GM10266 (cell line): ENCODE measurements around the gene GPR25.
"Not testable (repeated sequence)": the region's sequence is repeated elsewhere in the genome, so short reads cannot be mapped to it uniquely, and the experiment has no call there.

Experiments used
- DNase-seq: peaks from one replicate; pipeline ENCODE4 v3.0.0; 2012; ENCODE audit errors: extremely low spot score
- TF ChIP-seq, protein P1 (sequence below): IDR thresholded peaks from 2 replicates; pipeline ENCODE4 v1.5.1; 2012; ENCODE audit warnings: mild to moderate bottlenecking, low read depth; ENCODE audit not compliant: control insufficient read depth, insufficient read depth; ENCODE audit errors: missing control alignments

Gene GPR25

DNA sequence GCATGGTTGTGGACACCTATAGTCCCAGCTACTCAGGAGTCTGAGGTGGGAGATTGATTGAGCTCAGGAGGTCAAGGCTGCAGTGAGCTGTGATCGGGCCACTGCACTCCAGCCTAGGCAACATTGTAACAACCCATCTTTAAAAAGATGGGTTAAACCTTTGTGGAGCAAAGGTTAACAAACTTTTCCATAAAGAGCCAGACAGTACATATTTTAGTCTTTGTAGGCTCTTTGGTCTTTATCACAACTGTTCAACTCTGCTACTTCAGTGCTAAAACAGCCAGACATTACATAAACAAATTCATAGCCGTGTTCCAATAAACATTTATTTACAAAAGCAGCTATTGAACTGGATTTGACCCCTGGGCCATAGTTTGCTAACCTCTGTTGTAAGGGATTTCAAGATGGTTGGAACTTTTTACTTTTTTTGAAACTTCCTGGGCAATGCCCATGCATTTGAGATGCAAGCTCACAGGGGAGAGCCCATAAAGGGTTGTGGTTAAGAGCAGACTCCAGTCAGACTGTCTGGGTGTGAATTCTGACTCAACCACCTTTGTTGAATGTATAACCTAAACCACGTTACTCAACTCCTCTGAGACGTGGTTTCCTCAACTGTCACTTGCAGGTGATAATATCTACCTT lies 32.8 kb downstream of the GPR25 start:
- DNase-seq, result peak; percentile 53
- TF ChIP-seq, protein P1, sequence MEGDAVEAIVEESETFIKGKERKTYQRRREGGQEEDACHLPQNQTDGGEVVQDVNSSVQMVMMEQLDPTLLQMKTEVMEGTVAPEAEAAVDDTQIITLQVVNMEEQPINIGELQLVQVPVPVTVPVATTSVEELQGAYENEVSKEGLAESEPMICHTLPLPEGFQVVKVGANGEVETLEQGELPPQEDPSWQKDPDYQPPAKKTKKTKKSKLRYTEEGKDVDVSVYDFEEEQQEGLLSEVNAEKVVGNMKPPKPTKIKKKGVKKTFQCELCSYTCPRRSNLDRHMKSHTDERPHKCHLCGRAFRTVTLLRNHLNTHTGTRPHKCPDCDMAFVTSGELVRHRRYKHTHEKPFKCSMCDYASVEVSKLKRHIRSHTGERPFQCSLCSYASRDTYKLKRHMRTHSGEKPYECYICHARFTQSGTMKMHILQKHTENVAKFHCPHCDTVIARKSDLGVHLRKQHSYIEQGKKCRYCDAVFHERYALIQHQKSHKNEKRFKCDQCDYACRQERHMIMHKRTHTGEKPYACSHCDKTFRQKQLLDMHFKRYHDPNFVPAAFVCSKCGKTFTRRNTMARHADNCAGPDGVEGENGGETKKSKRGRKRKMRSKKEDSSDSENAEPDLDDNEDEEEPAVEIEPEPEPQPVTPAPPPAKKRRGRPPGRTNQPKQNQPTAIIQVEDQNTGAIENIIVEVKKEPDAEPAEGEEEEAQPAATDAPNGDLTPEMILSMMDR, result no peak

DNA sequence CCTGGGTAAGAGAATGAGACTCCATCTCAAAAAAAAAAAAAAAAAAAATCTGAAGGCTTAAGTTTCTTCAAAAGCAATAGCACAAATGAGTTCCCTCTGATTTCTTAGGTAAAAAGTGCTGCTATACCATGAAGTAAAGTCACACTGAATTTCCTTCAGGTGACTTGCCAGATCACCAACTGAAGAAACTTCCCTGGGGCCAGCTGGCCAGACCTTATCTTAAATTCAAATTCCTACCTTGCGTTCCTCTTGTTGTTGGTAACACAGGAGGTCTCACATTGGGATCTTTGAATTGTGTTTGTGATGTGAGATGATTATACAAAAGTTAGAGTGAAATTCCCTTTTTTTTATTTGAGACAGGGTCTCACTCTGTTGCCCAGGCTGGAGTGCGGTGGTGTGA lies 33.7 kb downstream of the GPR25 start:
- no peak for DNase-seq
- TF ChIP-seq, protein P1, result no peak

DNA sequence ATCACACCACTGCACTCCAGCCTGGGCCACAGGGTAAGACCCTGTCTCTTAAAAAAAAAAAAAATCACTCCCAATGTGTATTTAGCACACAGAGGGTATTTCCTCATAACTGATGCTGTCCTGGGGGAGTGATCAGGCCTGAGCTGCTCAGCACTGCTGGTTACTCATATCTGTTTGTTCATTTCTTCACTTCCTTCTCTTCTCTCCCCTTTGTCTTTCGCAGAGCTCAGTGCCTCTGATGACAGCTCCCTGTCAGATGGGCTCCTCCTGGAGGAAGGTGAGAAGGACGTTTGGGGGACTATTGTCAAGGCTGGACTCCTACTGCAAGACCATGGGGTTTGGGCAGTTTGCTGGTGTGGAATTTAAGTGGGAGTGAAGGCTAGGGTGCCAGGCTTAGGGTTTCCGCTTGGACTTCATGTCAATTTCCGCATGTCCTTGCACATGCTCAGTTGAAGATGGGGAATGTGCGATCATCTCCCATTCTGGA lies 34.9 kb downstream of the GPR25 start:
- peak; percentile 65 for DNase-seq
- TF ChIP-seq, protein P1, result no peak

DNA sequence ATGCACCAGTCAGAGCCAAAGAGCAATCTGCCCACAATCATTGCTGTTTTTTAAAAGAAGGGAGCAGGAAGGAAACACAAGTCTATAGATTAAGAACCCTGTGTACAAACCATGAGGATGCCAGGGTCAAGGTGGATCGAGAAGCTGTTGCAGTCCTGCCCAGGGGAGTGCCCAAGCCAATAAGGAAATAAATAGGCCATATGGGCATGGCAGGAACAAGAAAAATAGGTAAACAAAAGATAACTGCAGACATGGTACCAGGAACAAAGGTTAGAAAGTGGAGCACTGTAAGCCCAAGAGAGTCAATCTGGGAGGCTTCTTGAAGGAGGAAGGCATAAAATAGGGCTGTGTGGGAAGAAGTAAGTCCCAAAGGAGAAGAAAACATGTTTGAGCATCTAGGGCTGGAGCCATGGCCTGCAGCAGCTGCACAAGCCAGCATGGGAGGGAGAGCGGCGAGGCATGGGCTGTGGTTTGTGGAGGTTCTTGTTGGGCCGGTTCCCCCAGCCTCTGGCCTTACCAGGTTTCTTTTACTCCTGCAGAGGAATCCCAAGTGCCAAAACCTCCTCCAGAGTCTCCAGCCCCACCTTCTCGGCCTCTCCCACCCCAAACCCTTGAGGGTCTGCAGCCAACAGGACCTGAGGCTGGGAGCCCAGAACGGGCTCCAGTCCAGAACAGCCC lies 35.5 kb downstream of the GPR25 start:
- no peak for DNase-seq
- TF ChIP-seq, protein P1, result no peak

DNA sequence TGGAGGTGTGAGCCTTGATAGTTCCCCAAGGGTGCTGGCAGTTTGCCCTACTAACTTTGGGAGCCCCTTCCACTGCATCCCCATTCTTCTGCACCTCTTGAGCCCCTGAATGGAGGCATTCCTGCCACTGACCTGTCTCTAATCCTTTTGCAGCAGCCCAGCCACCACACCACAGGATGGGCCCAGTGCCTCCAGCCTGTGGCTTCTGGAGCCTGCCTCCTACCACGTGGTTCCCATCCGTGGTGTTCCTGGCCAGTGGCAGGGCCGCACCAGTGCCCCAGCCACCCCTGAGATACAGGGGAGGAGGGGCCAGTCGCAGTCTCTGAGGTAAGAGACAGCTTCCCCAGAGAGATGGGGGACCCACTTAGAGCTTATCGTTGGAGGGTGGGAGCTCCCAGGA lies 36.3 kb downstream of the GPR25 start:
- no peak for DNase-seq
- TF ChIP-seq, protein P1, result no peak

DNA sequence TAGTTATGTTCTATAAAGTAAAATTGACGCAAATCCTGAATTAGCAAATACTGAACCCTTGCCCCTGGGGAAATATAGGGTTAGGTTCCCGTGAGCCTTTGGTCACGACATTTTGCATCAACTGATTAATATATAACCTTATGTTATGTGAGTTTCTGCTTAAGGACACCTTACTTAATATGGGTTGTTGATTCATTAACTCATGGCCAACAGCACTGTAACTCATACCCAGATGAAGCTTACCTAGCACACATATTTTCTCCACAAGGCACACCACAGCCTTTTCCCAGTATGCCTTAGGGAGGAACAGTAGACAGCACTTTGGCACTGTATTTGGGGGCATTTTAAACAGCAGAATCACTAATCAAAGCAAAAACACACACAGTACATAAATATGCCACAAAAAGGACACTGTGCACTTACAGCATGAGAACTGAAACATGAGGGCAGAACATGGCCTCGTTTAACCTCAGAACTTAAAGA lies 37.0 kb downstream of the GPR25 start:
- peak; percentile 26 for DNase-seq
- TF ChIP-seq, protein P1, result no peak

DNA sequence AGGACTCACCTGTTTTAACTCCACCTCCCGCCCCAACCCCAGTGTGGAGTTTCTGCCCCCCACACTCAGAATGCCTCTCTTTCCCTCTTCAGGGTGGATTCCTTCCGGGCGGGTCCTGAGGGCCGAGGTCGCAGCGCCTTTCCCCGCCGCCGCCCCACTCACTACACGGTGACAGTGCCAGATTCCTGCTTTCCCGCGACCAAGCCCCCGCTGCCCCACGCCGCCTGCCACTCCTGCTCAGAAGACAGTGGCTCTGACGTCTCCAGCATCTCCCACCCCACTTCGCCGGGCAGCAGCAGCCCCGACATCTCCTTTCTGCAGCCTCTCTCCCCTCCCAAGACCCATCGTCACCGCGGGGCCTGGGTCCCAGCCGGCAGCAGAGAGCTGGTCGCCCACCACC lies 38.6 kb downstream of the GPR25 start:
- TF ChIP-seq, protein P1, result no peak
- peak; percentile 10 for DNase-seq

DNA sequence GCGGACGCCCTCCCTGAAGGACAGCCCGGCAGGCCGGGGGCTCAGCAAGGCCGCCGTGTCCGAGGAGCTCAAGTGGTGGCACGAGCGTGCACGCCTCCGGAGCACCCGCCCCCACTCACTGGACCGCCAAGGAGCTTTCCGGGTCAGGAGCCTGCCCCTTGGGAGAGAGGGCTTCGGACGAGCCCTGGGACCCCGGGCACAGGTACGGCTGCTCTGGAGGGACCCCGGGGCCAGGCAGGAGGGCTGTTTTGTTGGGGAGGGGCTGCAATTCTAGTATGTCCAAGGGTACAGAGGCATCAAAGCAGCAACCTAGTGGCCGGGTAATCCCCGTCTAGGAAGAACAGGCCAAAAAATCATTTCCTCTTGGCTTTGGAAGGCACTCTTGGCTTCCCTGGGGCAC lies 39.2 kb downstream of the GPR25 start:
- DNase-seq, result not testable (repeated sequence)
